Fibroblast of mammary gland (primary cell): ENCODE data around the gene HMMR.

ENCODE experiments used
- DNase-seq: peaks from one replicate; pipeline ENCODE4 v3.0.0-alpha.2; 2010; ENCODE audit warnings: low read depth
- H3K4me3 ChIP-seq: 2 replicates; pipeline ENCODE4 v1.5.1; 2011; ENCODE audit warnings: low read depth, mild to moderate bottlenecking, low read length, moderate library complexity; ENCODE audit not compliant: control insufficient read depth
- TF ChIP-seq, protein P1 (sequence below): conservative IDR thresholded peaks from 2 replicates; pipeline ENCODE4 v1.5.1; 2011; ENCODE audit warnings: low read depth, low read length, inconsistent platforms; ENCODE audit not compliant: control insufficient read depth, insufficient read depth

HMMR gene

DNA sequence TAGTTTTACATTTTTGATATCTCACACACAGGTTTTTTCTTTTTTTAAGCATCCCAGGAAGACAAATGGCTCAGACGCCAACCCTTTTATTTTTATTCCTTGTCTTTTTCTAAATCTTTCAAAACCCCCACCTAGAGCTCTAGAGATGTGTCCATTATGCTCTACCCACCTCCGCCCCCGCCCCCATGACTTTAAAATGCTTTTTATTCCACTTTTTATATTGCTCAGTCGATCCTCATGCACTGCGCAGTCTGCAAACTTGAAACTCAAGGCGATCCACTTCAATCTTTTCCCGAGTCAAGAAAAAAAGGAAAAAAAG lies 44.6 kb downstream of the HMMR start:
- TF ChIP-seq, protein P1, sequence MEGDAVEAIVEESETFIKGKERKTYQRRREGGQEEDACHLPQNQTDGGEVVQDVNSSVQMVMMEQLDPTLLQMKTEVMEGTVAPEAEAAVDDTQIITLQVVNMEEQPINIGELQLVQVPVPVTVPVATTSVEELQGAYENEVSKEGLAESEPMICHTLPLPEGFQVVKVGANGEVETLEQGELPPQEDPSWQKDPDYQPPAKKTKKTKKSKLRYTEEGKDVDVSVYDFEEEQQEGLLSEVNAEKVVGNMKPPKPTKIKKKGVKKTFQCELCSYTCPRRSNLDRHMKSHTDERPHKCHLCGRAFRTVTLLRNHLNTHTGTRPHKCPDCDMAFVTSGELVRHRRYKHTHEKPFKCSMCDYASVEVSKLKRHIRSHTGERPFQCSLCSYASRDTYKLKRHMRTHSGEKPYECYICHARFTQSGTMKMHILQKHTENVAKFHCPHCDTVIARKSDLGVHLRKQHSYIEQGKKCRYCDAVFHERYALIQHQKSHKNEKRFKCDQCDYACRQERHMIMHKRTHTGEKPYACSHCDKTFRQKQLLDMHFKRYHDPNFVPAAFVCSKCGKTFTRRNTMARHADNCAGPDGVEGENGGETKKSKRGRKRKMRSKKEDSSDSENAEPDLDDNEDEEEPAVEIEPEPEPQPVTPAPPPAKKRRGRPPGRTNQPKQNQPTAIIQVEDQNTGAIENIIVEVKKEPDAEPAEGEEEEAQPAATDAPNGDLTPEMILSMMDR = no peak
- DNase-seq = no peak
- H3K4me3 ChIP-seq = peak overlapping the region; percentile 81

DNA sequence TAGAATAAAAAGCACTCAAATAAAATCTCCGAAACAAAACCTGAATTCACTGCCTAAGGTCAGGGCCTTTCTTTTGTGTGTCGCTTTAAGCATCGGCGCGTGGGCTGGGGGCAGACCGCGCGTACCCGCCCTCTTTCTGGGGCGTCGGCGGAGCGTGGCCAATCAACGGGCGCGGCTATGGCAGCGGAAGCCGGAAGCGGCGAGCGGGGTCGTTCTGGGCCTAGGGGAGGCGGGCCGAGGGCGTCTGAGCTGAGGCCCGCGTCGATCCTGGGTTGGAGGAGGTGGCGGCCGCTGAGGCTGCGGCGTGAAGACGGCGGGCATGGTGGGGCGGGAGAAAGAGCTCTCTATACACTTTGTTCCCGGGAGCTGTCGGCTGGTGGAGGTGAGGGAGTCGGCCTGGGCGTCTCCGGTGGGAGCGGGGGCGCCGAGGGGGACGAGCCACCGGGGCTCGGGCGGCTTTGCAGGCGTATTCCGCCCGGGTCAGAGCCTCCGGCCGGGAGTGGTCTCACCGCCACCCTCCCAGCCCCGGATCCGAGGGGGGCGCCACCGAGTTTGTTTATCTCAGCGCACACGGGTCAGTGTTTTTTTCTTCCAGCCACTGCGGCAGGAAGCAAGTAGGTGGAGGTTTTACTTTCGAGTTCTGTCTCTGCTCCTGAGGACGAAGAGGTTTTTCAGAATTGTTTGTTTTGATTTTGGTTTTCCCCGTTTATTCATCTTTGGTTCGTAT lies 45.1 kb downstream of the HMMR start, which contains the start of gene MAT2B:
TSS of gene MAT2B (plus strand) at position 252 of the 727 bp plus-strand sequence. CDS start at position 320, 68 bp downstream.
- peak; percentile 89 for DNase-seq
- H3K4me3 ChIP-seq = peak within 1 kb of the TSS; percentile 81
- TF ChIP-seq, protein P1 = peak; percentile 29

DNA sequence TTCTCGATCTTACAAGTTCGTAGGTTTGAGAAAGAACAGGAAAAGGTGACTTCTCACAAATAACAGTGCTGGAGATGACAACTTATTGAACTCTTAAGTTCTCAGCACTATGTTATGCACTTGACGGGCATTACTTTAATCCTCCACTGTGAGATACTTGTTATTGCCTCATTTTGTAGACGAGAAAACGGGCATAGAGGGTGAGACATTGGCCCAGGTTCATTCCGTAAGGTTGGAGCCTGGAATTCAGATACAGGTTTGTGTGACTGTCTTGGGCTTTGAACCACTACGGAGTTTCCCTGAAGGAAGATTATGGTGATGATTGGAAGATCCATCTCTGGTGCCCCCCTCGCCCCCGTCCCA lies 45.6 kb downstream of the HMMR start:
- TF ChIP-seq, protein P1 = no peak
- no peak for DNase-seq
- H3K4me3 ChIP-seq = peak overlapping the region; percentile 81

DNA sequence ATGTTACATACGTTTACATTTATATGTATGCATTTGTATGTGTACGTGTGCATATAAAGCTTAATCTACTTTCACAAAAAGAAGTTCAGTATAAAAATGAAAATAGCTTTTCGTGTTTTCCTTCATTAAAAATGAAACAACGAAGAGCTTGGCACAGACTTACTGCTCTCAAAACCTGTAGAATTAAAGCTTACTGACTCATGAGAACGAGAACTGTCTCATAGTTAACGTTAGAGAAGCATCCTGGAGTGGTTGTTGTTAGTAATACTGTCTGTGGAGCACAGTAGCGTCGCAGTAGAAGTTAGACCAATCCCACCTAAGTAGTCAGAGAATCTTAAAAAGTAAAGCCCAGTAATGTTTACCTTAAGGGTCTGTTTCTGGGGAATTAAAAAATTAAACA lies 46.3 kb downstream of the HMMR start:
- H3K4me3 ChIP-seq = peak overlapping the region; percentile 81
- TF ChIP-seq, protein P1 = no peak
- peak; percentile 75 for DNase-seq

DNA sequence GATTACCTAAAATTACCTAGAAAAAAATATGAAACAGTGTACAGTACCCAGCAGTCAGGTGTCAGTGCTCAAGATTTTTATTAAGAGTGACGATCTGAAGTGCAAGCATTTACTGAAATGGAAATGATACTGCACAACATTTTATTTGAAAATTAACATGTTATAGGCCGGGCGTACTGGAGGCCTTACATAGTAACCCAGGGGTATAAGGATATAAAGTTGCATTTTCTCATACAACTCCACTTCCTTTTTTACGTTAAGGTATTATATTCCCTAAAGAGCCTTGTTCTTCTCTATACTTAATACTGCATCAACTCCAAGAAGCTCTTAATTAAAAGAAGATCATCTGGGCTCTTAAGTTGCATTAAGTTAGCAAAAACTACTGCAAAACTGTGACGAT lies 48.3 kb downstream of the HMMR start:
- H3K4me3 ChIP-seq = peak overlapping the region; percentile 19
- TF ChIP-seq, protein P1 = no peak
- no peak for DNase-seq

DNA sequence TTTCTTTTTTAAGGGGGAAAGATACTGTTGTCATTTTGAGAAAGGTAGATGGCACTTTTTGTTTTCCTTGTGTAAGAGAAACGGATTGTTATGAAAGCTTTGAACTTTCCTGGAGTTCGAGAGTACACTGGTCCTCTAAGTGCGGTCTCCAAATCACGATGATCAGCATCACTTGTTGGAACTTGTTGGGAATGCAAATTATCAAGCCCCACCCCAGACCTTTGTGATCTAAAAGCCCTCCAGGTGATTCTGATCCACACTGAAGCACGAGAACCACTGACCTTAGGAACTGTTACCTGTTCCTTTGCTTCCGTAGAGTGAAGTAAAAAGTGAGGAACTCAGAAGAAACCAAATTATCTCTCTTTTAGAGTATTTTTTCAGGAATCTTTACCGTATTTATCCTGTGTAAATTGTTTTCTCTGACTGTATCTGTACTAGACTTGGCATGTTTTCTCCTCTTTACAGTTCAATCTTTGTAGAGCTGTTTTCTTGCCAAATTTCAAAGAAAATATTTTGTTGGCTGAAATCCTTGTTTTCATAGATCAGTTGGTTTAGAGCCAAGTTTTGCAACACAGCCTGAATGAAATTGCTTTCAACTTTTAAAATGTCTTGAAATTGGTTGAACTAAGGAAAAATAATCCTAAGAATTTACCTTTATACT lies 49.0 kb downstream of the HMMR start:
- TF ChIP-seq, protein P1 = no peak
- peak; percentile 78 for DNase-seq

More for the DNA sequence above, 49.0 kb downstream of the HMMR start:
- H3K4me3 ChIP-seq = peak overlapping the region; percentile 19
